Pancreas (tissue), 10 donors: ENCODE results near the gene SCO2. TPM values are rescaled to one million over a fixed set of nuclear protein-coding genes. Genes with fewer than 3 reads are reported as not detected.
A peak's percentile ranks its signal among the peaks of the same experiment; 100 is the strongest.

ENCODE experiments used
- ATAC-seq, 4 donors: fragments of 200-7000 bp; cut with Tn5 transposase; one replicate each; pipeline versions ENCODE4 v1.8.0 to v1.9.1; 2020; ENCODE audit warnings: mild to moderate bottlenecking in 4 of 4, moderate library complexity in 4 of 4
- DNase-seq, 6 donors: peaks; one replicate each; pipeline ENCODE4 v3.0.0-alpha.2; 2020
- FAIRE-seq: peaks from 2 replicates; lab custom pipeline; 2012; peaks lifted over from hg19 to GRCh38; lab: Jason Lieb, UNC
- H3K27ac ChIP-seq, 4 donors: fragments of 200-600 bp; sonication (generic); 1 replicate in 3 of 4; 2 replicates in 1 of 4; pipeline versions ENCODE4 v1.5.0 to v1.8.0; 2020
- H3K27me3 ChIP-seq, 4 donors: fragments of 200-600 bp; one replicate each; pipeline ENCODE4 v1.8.0; 2021
- H3K36me3 ChIP-seq, 3 donors: fragments of 200-600 bp; sonication (generic) in 1 of 3; one replicate each; pipeline versions ENCODE4 v1.5.0 to v1.8.0; 2020 to 2021
- H3K4me1 ChIP-seq, 3 donors: fragments of 200-600 bp; one replicate each; pipeline ENCODE4 v1.8.0; 2021
- H3K4me3 ChIP-seq, 4 donors: fragments of 200-600 bp; sonication (generic) in 2 of 4; one replicate each; pipeline versions ENCODE4 v1.5.0 to v1.8.0; 2020 to 2021
- H3K9me3 ChIP-seq, 4 donors: fragments of 200-600 bp; one replicate each; pipeline ENCODE4 v1.8.0; 2021
- CTCF ChIP-seq, 4 donors: fragments of 200-600 bp; sonication (generic) in 3 of 4; IDR thresholded peaks; one replicate each; pipeline versions ENCODE4 v1.5.0 to v1.8.0; 2021; ENCODE audit warnings: antibody characterized with exemption in 4 of 4
- WGBS, 2 donors: extraction: QIAGEN DNeasy Blood & Tissue Kit; methylation state at CpG; one replicate each; pipeline ENCODE4 v1.1.7; 2013; 5-methylcytosine and 5-hydroxymethylcytosine counted together
- intact Hi-C, 3 donors: fragments of 100-400 bp; cut with DNase I; formaldehyde crosslinking; loops; one replicate each; pipeline versions ENCODE4 v1.11.1 to v1.14.2; 2022
- polyA plus RNA-seq, 2 donors: library from polyadenylated mRNA; stranded (reverse); fragments of 200-250 nt; gene quantifications; one replicate each; pipeline ENCODE4 v1.2.3, GENCODE V29; 2013
- total RNA-seq, 6 donors: library from RNA; stranded (reverse); fragmentation: NEBNext Ultra II Directional in 4 of 6; extraction: Animal tissue kit (Norgen Biotek cat#: 25700) in 4 of 6; gene quantifications; one replicate each; pipeline versions ENCODE4 v1.2.1 to v1.2.4, GENCODE V29; 2021 to 2023
- donor health status: healthy with polysubstance abuse.
- donor health status: DM: no; HTN: no; CAD: no; lungs with moderate emphysema.
- donor health status: DM: no; HTN: no; CAD: no.
- donor health status: control.
- donor health status: control.
- donor health status: Bipolar disorder and iron deficiency.
- donor health status: DM: yes; HTN: yes; CAD: no.
- donor health status: DM: no; HTN: no; CAD: no.
- donor health status: DM: no; HTN: no; CAD: no.
- donor health status: DM: yes; HTN: yes; CAD: no.

SCO2 gene
- total and polyA plus RNA-seq, 8 donors = 0.65 to 3.8 (median 1.6) TPM; not detected in 1

GRCh38 chr22:50568626-50569025 lies 43.2 kb upstream of the SCO2 start:
- no peak overlapping the region for H3K4me3 ChIP-seq
- ATAC-seq (peak; percentile 51 to 80 (median 70)), FAIRE-seq (no peak), DNase-seq (peak in 3 of 6 donors; percentile 46 to 50 (median 50))
- intact Hi-C loops = no loop called here
- H3K4me1 ChIP-seq = peaks cover 0 to 16% (median 6%) of the 10 kb centered on the region in 3 donors
- H3K9me3 ChIP-seq = no peaks in the 10 kb centered on the region
- no peak for TF ChIP-seq CTCF (IDR thresholded peaks at IDR 0.05)
- peak overlapping the region in 3 of 4 donors; percentile 2 to 39 (median 16) for H3K27ac ChIP-seq
- H3K27me3 ChIP-seq = no peaks in the 10 kb centered on the region
- WGBS, 2 donors = 68 to 69% methylated on average over 7 of the region's 7 CpGs
- peaks cover 0 to 16% (median 0%) of the 10 kb centered on the region in 3 donors for H3K36me3 ChIP-seq

GRCh38 chr22:50567721-50568252 lies 42.4 kb upstream of the SCO2 start:
- H3K36me3 ChIP-seq = peaks cover 0 to 16% (median 0%) of the 10 kb centered on the region in 3 donors

GRCh38 chr22:50564289-50564688 lies 38.9 kb upstream of the SCO2 start:
- TF ChIP-seq CTCF (IDR thresholded peaks at IDR 0.05) = no peak
- DNase-seq (peak in 1 of 6 donors; percentile 22), FAIRE-seq (no peak), ATAC-seq (no peak)
- Histone ChIP-seq H3K27me3 (no peaks in the 10 kb centered on the region), H3K4me3 (peak overlapping the region in 1 of 4 donors; percentile 70), H3K36me3 (no peaks in the 10 kb centered on the region), H3K27ac (no peak overlapping the region), H3K9me3 (no peaks in the 10 kb centered on the region), H3K4me1 (peaks cover 0 to 11% (median 6%) of the 10 kb centered on the region in 3 donors)
- intact Hi-C loops = no loop called here
- WGBS, 2 donors = 90 to 93% methylated on average over 11 of the region's 11 CpGs

More at GRCh38 chr22:50567721-50568252, 42.4 kb upstream of the SCO2 start:
- Histone ChIP-seq H3K27ac (no peak overlapping the region), H3K27me3 (no peaks in the 10 kb centered on the region), H3K4me1 (peaks cover 0 to 16% (median 6%) of the 10 kb centered on the region in 3 donors), H3K4me3 (no peak overlapping the region), H3K9me3 (no peaks in the 10 kb centered on the region)
- intact Hi-C loops = no loop called here
- no peak for DNase-seq
- ATAC-seq = no peak
- WGBS, 2 donors = 86 to 89% methylated on average over 7 of the region's 7 CpGs
- no peak for FAIRE-seq
- no peak for TF ChIP-seq CTCF (IDR thresholded peaks at IDR 0.05)

GRCh38 chr22:50563413-50564160 lies 38.2 kb upstream of the SCO2 start:
- DNase-seq (peak in 3 of 6 donors; percentile 41 to 65 (median 52)), ATAC-seq (peak; percentile 20 to 39 (median 31)), FAIRE-seq (no peak)
- Histone ChIP-seq H3K27me3 (no peaks in the 10 kb centered on the region), H3K27ac (peak overlapping the region; percentile 59 to 91 (median 82)), H3K36me3 (no peaks in the 10 kb centered on the region), H3K4me1 (peaks cover 0 to 5% (median 2%) of the 10 kb centered on the region in 3 donors), H3K9me3 (no peaks in the 10 kb centered on the region), H3K4me3 (peak overlapping the region; percentile 25 to 70 (median 36))
- intact Hi-C loops = no loop called here
- TF ChIP-seq CTCF (IDR thresholded peaks at IDR 0.05) = no peak
- WGBS, 2 donors = 7 to 10% methylated on average over 17 of the region's 17 CpGs
